ENCODE results near the gene TRIM63.

DNA sequence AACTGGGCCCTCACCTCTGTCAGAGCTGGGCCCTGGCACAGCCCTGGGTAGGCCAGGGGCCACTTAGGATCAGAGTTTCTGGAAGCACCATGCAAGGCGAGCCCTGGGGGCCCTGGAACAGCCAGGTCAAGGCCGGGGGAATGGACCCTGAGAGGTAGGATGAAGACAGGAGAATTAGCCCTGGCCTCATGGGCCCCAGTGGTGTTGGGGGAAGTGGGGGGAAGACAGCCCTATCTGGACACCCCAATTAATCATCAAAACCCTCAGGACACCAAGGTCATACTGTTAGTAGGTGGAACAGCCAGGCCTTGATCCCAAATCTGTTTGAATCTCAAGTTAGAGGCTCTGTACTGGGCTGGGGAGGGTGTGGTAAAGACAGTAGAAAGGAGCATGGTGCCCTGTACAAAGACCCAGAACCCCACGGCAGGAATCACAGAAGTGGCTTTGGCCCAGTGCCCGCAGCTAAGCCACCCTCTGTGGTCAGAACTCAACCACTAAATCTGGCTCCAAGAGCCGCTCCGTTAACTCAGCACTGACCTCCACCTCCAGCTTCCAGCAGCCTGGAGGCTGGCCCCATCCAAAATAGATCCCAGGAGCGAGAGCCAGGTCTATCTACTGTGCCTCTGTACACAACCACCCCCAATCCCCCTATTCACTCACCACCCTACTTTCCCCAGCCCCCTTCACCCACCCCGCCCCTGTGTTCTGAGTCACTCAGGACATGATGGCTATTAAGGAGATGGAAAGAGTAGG is 14.0 kb upstream of the TRIM63 start:
- no peak for TF ChIP-seq EZH2phosphoT487 (IDR thresholded peaks at IDR 0.05; ENCODE audit: borderline replicate concordance, low read depth)
- no peak for TF ChIP-seq GATA2 (CRISPR knock-in tag; IDR thresholded peaks at IDR 0.05)

All from SK-N-SH (cell line).